HepG2 (cell line): ENCODE measurements around the gene ABHD1. TPM values are rescaled to one million over a fixed set of nuclear protein-coding genes. Genes with fewer than 3 reads are reported as not detected.

Experiments
- ATF7 ChIP-seq, 2 experiments: fragments of 450-650 bp in 1 of 2; sonication (generic) in 1 of 2; formaldehyde crosslinking in 1 of 2; IDR thresholded peaks; 2 replicates each; pipeline versions ENCODE4 v1.4.0 to v1.6.1; 2016 to 2020; ENCODE audit warnings: antibody characterized with exemption in 1 of 2, mild to moderate bottlenecking in 1 of 2, missing genetic modification reagents in 1 of 2
- CBX5 ChIP-seq: sonication (generic); formaldehyde crosslinking; IDR thresholded peaks from 2 replicates; pipeline ENCODE4 v1.4.0; 2020; ENCODE audit warnings: missing genetic modification reagents, borderline replicate concordance
- ELF1 ChIP-seq: sonication (generic); formaldehyde crosslinking; IDR thresholded peaks from 2 replicates; pipeline ENCODE4 v1.4.0; 2020; ENCODE audit warnings: missing genetic modification reagents
- ETV6 ChIP-seq: sonication (generic); formaldehyde crosslinking; conservative IDR thresholded peaks from 2 replicates; pipeline ENCODE4 v1.4.0; 2020; ENCODE audit warnings: missing genetic modification reagents
- HNRNPUL1 ChIP-seq: fragments of 200-400 bp; formaldehyde crosslinking; IDR thresholded peaks from 2 replicates; pipeline ENCODE4 v1.6.1; 2017; ENCODE audit warnings: low read depth, mild to moderate bottlenecking, low read length, moderate library complexity
- IKZF4 ChIP-seq: sonication (generic); formaldehyde crosslinking; IDR thresholded peaks from 2 replicates; pipeline ENCODE4 v1.5.1; 2020; ENCODE audit warnings: borderline replicate concordance, mild to moderate bottlenecking, low read depth, missing genetic modification reagents; ENCODE audit errors: not compliant biosample characterization
- IRF2 ChIP-seq: IDR thresholded peaks from 2 replicates; pipeline ENCODE4 v1.6.1; 2018; ENCODE audit warnings: missing genetic modification reagents, missing compliant biosample characterization
- NFYB ChIP-seq: sonication (generic); formaldehyde crosslinking; IDR thresholded peaks from 2 replicates; pipeline ENCODE4 v1.4.0; 2020; ENCODE audit warnings: missing genetic modification reagents
- NR1H2 ChIP-seq: sonication (generic); formaldehyde crosslinking; IDR thresholded peaks from 2 replicates; pipeline ENCODE4 v1.8.1; 2022; ENCODE audit warnings: low read depth, missing genetic modification reagents, borderline replicate concordance
- PLSCR1 ChIP-seq: sonication (generic); formaldehyde crosslinking; IDR thresholded peaks from 2 replicates; pipeline ENCODE4 v1.5.0; 2020; ENCODE audit warnings: missing genetic modification reagents, mild to moderate bottlenecking, borderline replicate concordance
- POLR2A ChIP-seq, 2 experiments: IDR thresholded peaks; 2 replicates each; pipeline ENCODE4 v1.6.1; 2011; ENCODE audit warnings: low read depth in 2 of 2, low read length in 2 of 2, mild to moderate bottlenecking in 1 of 2, moderate library complexity in 1 of 2; ENCODE audit not compliant: insufficient read depth in 1 of 2
- SAP130 ChIP-seq: IDR thresholded peaks from 2 replicates; pipeline ENCODE4 v1.6.1; 2016; ENCODE audit warnings: low read depth
- SP2 ChIP-seq: sonication (generic); formaldehyde crosslinking; IDR thresholded peaks from 2 replicates; pipeline ENCODE4 v1.5.1; 2020; ENCODE audit warnings: mild to moderate bottlenecking, missing genetic modification reagents
- ZNF619 ChIP-seq: sonication (generic); formaldehyde crosslinking; IDR thresholded peaks from 2 replicates; pipeline ENCODE4 v1.4.0; 2020; ENCODE audit warnings: mild to moderate bottlenecking, missing genetic modification reagents
- ZNF75D ChIP-seq: sonication (generic); formaldehyde crosslinking; IDR thresholded peaks from 2 replicates; pipeline ENCODE4 v1.8.1; 2023; ENCODE audit warnings: missing genetic modification reagents, mild to moderate bottlenecking, borderline replicate concordance
- ZNF816 ChIP-seq: sonication (generic); formaldehyde crosslinking; IDR thresholded peaks from 2 replicates; pipeline ENCODE4 v1.8.0; 2022; ENCODE audit warnings: missing genetic modification reagents, mild to moderate bottlenecking, borderline replicate concordance
- polyA plus RNA-seq, 8 experiments: library from polyadenylated mRNA; depleted of rRNA in 3 of 8; stranded (reverse) in 7 of 8; unstranded in 1 of 8; fragments of >200 nt; fragmentation: Illumina TruSeq in 4 of 8; extraction: Trizol in 4 of 8; gene quantifications; 2 replicates each; pipeline versions ENCODE4 v1.2.1 to v1.2.3, GENCODE V29; 2011 to 2016; ENCODE audit warnings: low read depth in 4 of 8, missing spikeins in 1 of 8, mixed read lengths in 1 of 8; ENCODE audit not compliant: insufficient read depth in 1 of 8
- total RNA-seq, 5 experiments: library from RNA; depleted of rRNA; stranded (reverse); fragments of >200 nt; fragmentation: Illumina TruSeq; extraction: Trizol; gene quantifications; 2 replicates each; pipeline ENCODE4 v1.2.3, GENCODE V29; 2016; ENCODE audit warnings: low read depth in 1 of 5
- TF ChIP-seq, protein P1 (sequence below): sonication (generic); formaldehyde crosslinking; IDR thresholded peaks from 2 replicates; pipeline ENCODE4 v1.9.0; 2021; ENCODE audit warnings: missing genetic modification reagents, borderline replicate concordance
- TF ChIP-seq, protein P2 (sequence below): sonication (generic); formaldehyde crosslinking; IDR thresholded peaks from 2 replicates; pipeline ENCODE4 v1.8.0; 2022; ENCODE audit warnings: mild to moderate bottlenecking, missing genetic modification reagents

The ABHD1 gene
- total and polyA plus RNA-seq, 2 of the 13 experiments (the other 11 are each of a cell fraction or from before 2014, with no cell fraction given) = 0.04 to 0.81 TPM

DNA sequence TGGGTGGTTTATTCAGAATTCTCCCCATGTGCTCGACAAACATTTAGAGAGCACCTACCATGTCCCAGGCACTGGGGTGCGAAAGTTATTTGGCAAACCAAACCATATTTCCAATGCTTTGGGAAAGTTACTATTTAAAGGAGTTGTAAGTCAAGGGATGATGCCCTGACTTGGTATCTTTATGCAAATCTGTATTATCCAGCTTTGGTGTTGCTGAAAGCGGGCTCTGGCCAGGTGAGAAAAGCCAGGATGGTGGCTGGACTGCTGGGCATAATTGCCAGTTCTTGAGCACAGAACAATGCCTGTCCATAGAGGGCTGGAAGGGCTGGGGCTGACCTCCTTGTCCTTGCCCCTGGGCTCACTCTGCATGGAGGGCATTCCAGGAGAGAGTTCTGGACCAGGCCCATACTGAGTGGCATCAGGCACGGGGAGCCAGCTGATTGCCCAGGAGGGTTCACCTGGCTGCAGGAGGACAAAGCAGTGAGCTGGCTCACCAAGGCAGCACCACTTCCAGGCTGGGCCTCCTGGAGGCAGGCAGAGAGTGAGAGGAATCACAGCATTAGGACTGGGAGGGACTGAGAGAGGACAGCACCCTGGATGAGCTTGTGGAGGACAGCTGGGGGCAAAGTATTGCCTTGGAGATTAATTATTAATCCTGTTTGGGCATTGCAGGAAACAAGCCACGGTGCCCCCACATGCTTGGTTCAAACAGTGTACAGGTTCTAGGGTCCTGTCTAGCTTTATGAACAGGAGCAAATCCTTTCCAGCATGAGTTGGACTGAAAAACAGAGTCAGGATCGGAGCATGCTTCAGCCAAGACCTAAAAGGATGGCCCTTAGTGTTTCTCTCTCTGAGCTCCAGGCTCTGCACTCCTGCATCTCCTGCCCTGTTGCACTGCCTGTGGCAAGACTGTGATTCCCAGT, 29.9 kb upstream of the ABHD1 start (continued):
- TF ChIP-seq ZNF816 (CRISPR knock-in tag) = peak; percentile 85; the same call in 1 of the 2 replicates
- peak; percentile 94 for TF ChIP-seq IRF2
- no peak for TF ChIP-seq IKZF4 (CRISPR knock-in tag)
- TF ChIP-seq NFYB (CRISPR knock-in tag) = no peak
- TF ChIP-seq ZNF75D (CRISPR knock-in tag) = no peak
- no peak for TF ChIP-seq ATF7 (IDR thresholded peaks at IDR 0.05)
- TF ChIP-seq ATF7 (CRISPR knock-in tag; IDR thresholded peaks at IDR 0.05) = 0 out of 2 replicates have a peak, but pooled peaks have one; percentile 47
- no peak for TF ChIP-seq SP2 (CRISPR knock-in tag)
- peak; percentile 76; the same call in 1 of the 2 replicates for TF ChIP-seq CBX5
- peak; percentile 98 for TF ChIP-seq HNRNPUL1
- peak; percentile 11; the same call in 1 of the 2 replicates for TF ChIP-seq ETV6 (CRISPR knock-in tag)
- TF ChIP-seq ZNF619 (CRISPR knock-in tag) = no peak; the same call in 1 of the 2 replicates
- TF ChIP-seq NR1H2 (CRISPR knock-in tag) = no peak
- TF ChIP-seq, protein P1, sequence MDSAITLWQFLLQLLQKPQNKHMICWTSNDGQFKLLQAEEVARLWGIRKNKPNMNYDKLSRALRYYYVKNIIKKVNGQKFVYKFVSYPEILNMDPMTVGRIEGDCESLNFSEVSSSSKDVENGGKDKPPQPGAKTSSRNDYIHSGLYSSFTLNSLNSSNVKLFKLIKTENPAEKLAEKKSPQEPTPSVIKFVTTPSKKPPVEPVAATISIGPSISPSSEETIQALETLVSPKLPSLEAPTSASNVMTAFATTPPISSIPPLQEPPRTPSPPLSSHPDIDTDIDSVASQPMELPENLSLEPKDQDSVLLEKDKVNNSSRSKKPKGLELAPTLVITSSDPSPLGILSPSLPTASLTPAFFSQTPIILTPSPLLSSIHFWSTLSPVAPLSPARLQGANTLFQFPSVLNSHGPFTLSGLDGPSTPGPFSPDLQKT (CRISPR knock-in tag) = no peak
- TF ChIP-seq PLSCR1 = no peak
- TF ChIP-seq, protein P2, sequence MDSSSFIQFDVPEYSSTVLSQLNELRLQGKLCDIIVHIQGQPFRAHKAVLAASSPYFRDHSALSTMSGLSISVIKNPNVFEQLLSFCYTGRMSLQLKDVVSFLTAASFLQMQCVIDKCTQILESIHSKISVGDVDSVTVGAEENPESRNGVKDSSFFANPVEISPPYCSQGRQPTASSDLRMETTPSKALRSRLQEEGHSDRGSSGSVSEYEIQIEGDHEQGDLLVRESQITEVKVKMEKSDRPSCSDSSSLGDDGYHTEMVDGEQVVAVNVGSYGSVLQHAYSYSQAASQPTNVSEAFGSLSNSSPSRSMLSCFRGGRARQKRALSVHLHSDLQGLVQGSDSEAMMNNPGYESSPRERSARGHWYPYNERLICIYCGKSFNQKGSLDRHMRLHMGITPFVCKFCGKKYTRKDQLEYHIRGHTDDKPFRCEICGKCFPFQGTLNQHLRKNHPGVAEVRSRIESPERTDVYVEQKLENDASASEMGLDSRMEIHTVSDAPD = peak; percentile 78; the same call in 1 of the 2 replicates
- TF ChIP-seq ELF1 (CRISPR knock-in tag) = peak; percentile 56
- peak in 1 of 2 experiments; percentile 63; a peak in 1 of 4 replicates for TF ChIP-seq POLR2A (IDR thresholded peaks at IDR 0.05; ENCODE audit: insufficient read depth in 1 of 2, low read depth in 2 of 2, low read length in 2 of 2)
- peak; percentile 95 for TF ChIP-seq SAP130 (CRISPR knock-in tag)
